HG03442 (cell line): ENCODE measurements around the gene ATP10B.
"Not testable (repeated sequence)": the region's sequence is repeated elsewhere in the genome, so short reads cannot be mapped to it uniquely, and the experiment has no call there.

Experiments
- ATAC-seq: cut with Tn5 transposase; IDR thresholded peaks from one replicate; pipeline ENCODE4 v1.9.1; 2021; ENCODE audit warnings: mild to moderate bottlenecking, moderate library complexity; ENCODE audit not compliant: unreplicated experiment

ATP10B gene

GRCh38 chr5:160760008-160760407, 92.0 kb downstream of the ATP10B start:
- no peak for ATAC-seq

DNA sequence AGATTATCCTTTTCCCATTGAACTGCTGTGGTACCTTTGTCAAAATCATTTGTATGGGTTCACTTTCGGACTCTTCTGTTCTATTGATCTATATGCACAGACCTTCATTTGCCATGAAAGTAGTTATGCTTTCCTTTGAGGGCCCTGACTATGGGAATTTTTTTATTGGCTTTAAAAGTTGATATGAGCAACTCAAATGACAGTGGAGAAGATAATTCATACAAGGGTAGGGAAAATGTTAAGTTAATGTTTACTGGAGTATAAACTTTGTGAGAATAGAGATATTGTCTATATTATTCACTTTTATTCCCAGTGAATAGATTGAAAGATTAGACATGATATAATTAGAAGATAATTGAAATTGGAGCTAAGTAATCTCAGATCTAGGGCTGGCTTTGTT, 94.8 kb downstream of the ATP10B start:
- ATAC-seq = no peak

DNA sequence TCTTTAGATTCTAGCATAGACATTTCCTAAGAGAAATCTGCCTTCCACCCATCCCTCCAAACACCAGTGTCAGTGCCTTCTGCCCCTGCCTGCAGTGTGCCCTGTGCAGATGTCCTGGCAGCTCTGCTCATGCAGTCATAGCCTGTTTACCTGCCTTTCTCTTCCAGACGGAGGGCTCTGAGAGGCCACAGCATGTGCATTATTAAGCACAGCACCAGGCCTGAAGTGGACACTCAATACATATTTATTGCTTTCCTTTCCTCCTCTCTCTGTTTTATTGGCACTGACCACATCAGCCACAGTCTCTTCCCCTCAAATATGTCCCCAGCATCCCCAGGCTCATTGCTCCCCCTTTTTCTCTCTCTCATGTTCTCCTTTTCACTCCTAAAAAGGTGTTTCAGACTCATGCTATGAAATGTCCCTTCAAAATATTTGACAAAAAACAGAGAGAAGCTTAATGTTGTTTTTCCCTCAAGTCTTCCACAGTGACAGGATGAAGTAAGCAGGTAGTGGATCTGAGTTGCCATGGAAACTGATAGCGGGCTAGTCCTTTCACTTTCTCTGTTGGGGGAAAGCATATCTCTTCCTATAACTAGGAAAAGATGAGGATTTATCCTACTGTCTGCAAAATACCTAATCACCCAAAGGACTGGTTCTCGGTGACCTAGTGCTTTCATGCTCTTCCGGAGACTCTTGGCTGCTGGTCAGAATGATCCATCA, 100.9 kb downstream of the ATP10B start:
- no peak for ATAC-seq

GRCh38 chr5:160749682-160750081, 102.3 kb downstream of the ATP10B start:
- ATAC-seq = no peak

GRCh38 chr5:160749026-160749425, 103.0 kb downstream of the ATP10B start:
- no peak for ATAC-seq

GRCh38 chr5:160747987-160748386, 104.0 kb downstream of the ATP10B start:
- no peak for ATAC-seq

- no peak for ATAC-seq
These were observed 104.5 kb downstream of the ATP10B start for GRCh38 chr5:160747559-160747958.

DNA sequence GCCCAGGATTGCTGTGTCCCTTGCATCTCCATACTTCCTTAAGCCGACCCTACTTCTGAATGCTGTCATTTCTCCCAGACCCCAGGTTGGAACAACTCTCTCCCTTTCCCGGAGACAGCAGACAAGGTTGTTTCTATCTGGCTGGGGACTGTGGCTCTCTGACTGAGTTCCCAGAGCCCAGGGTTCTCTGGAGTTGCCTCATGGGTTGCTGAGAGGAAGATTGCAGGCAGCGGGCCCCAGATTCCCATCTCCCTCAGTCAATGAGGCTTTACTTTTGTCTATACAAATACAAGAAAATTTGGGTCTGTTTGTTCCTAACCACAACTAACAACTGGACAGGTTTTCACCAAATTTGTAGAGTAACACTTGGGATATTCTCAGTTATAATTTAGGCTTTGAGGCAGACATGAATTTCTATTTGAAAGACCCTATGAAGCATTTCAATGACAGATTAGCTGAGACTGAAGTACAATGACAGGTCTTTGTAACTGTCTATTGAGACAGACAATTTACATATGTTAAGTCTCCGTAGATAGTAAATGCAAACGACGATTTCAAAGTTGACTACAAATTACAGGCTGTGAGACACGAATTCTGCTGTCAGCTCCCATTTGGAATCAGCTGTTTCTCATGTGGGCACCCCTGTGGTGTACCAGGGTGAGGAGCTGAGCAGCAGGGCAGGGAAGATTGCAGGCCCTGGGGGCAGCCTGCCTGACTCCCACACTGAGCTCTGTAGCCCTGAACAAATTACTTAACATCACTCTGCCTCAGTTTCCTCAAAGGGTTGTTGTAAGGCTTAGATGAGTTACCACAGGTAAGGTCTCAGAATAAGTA, 107.5 kb downstream of the ATP10B start:
- no peak for ATAC-seq

DNA sequence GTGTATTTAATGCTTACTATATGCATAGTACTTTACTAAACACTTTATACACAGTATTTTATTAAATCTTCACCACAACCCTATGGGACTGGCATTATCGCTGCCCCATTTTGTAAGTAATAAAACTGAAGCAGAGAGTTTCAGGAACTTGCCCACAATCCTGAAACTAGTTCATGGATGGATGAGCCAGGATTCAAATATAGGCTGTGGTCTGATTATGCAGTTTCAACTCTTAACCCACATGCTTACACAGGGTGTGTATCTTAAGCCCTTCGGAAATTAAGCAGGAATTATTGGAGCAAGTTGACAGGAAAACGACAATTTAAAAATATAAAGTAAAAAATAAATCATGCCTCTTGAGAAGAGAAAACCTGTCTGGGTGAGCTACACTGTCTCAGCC, 109.0 kb downstream of the ATP10B start:
- peak; percentile 88 for ATAC-seq

DNA sequence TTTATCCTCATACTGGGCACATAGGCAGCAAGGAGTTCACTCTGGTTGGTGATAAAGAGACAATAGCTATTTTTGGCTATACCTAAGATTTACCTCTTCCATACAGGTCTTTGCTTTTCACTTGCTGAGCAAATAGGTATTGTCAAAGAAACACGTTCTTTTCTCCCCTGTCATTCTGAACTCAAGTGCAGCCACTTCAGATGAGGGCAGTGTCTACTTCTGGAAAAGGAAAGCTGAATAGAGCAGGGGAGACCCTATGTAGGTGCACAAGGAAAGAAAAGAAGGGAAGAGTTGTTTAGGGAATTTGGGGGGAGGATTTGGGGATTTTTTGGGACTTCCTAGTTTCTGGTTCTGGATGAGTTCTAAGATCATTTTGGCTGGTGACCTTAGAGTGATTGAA, 109.6 kb downstream of the ATP10B start:
- ATAC-seq = no peak

- ATAC-seq = no peak
These were observed 124.6 kb downstream of the ATP10B start for GRCh38 chr5:160727296-160727997.

DNA sequence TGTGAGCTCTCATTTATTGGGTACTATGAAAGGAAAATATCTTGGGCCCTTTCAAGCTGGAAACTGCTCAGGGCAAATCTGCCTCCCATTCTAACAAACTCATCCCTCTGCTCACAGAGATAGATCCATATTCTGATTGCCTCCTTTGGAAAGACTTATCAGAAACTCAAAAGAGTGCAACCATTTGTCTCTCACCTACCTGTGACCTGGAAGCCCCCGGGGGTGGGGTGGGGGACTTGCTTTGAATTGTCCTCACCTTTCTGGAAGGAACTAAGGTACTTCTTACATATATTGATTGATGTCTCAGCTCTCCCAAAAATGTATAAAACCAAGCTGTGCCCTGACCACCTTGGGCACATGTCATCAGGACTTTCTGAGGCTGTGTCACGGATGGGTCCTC, 125.3 kb downstream of the ATP10B start:
- ATAC-seq = no peak

DNA sequence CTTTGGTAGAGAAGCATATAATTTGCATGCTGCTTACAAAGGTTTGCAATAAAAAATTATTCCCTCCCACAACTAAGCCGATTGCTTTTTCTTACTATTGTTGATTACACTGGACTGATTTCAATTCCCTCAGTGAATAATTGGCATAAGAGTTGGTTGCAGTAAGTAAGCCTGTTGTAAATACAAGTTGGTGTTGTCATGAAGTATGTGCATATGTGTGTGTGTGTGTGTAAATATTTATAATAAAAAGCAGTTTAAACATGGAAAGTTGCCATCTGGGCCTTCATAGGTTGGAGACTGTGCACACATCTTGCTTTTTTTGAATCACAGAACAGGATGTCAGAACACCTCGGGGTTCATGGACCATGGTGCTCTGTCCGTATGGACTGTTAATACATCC, 131.2 kb downstream of the ATP10B start:
- no peak for ATAC-seq

DNA sequence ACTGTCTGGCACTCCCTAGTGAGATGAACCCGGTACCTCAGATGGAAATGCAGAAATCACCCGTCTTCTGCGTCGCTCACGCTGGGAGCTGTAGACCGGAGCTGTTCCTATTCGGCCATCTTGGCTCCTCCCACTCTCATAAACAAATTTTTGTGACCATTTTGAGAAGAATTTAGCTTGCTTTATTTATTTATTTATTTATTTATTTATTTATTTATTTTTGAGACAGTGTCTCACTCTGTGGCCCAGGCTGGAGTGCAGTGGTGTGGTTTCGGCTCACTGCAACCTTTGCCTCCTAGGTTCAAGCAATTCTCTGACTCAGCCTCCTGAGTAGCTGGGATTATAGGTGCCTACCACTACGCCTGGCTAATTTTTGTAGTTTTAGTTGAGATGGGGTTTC, 136.5 kb downstream of the ATP10B start:
- not testable (repeated sequence) for ATAC-seq

GRCh38 chr5:160703547-160704189, 148.3 kb downstream of the ATP10B start:
- no peak for ATAC-seq

DNA sequence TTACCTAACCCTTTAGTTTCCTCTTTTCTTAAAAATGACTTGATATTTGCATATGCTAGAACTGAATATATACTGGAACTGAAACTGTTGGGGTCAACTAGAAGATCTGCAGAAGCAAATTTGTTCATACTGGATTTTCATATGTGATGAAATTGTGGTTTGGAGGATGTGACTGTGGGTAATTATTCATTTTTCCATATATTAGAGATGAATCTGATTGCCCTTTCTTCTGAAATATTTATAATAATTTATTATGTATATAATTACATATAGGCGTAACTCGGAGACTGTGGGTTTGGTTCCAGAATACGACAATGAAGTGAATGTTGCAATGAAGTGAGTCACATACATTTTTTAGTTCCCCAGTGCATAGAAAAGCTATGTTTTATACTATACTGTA, 149.1 kb downstream of the ATP10B start:
- peak; percentile 94 for ATAC-seq

DNA sequence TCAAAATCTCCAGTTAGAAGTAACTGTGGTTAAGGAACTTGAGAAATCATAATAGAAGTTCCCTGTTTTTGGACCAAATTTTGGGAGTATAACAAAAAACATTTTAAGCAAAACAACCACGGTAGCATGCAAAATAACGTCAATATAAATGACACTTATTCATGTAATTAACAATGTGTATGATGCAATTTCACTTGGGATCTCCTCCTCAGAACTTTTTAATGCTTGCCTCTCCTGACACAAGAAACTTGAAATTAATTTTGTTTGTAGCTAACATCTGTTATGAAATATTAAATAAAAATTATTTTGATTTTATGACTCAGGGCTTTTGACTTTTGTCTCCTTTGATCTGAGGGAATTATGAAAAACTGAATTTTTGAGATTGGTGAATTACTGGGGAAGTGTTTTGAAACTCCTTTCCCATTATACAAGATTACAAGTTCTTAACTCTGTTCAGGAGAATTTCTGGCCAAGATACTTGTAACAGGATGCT, 149.7 kb downstream of the ATP10B start:
- ATAC-seq = no peak

DNA sequence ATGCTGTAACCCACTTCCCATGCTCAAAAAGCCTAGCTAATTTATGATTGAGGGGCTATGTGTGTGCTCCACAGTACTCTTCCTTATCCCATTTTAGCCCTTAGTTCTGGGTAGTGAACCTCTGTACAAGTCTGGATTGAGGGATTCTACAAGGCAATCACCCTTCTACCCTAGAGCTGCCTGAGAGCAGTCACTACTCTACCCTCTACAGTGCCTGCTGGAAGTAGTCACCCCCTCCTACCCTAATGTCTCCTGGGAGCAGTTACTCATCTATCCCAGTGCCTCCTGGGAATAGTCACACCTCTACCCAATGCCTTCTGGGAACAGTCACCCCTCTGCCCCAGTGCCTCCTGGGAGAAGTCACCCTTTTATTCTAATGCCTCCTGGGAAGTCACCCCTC, 150.6 kb downstream of the ATP10B start:
- ATAC-seq = no peak

- no peak for ATAC-seq
These were observed 152.7 kb downstream of the ATP10B start for GRCh38 chr5:160699301-160699700.

DNA sequence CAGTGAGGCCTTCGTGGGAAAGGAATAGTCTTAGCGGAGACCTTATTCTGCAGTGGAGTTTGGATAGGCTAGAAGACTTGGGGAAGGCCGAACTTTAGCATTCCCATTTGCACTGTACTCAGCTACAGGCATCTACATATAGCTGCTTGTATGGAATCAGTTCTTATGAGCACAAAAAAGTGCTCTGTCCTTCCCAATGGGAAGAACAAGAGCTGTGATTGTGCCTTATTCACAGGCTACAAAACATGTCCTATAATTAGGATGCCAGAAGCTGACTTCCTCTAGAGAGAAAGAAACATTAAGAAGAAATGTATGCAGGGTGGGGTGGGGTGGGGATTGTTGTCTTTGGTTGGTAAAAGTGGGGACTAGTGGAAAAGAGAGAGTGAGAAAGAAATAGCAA, 154.7 kb downstream of the ATP10B start:
- no peak for ATAC-seq

GRCh38 chr5:160694896-160695295, 157.1 kb downstream of the ATP10B start:
- ATAC-seq = no peak
